ENCODE measurements around the gene GOPC. TPM values are rescaled to one million over a fixed set of nuclear protein-coding genes. Genes with fewer than 3 reads are reported as not detected.
A peak's percentile ranks its signal among the peaks of the same experiment; 100 is the strongest.

The GOPC gene
- total RNA-seq, 4 donors from 2014 or later, result 20.2 to 24.7 (median 22.2) TPM

DNA sequence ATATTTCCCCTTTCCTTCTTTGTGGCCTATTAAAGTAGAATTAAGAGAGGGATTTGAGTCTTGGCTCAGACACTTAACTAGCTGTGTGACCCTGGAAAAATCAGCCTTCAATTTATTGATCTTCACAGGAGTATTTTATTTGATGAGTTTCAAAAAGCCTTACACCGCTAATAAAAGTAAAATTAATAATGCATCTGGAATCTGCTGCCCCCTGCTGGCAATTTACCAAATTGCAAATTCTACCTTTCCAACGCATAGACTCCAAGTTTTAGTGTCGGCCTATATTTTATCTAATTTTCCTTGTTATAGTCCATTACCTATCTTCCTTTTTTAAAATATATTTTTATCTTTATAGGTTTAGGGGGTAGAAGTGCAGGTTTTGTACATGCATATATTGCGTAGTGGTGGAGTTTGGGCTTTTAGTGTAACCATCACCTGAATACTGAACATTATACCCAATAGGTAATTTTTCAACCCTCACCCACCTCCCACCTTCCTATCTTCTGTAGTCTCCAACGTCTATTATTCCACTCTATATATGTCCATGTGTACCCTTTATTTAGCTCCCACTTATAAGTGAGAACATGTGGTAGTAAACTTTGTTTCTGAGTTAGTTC is 46.3 kb downstream of the GOPC start:
- intact Hi-C loops (cut with DNase I; ENCODE audit: low total_unique reads), result loop anchor here (5.0 kb wide), 1 partner anchor 104 kb away; no protein-coding TSS in a partner anchor

GRCh38 chr6:117555262-117555849 is 47.0 kb downstream of the GOPC start:
- intact Hi-C loops (cut with DNase I; ENCODE audit: low total_unique reads), result loop anchor here (5.0 kb wide), 1 partner anchor 103 kb away; no protein-coding TSS in a partner anchor
- 31 to 36% methylated on average over 3 of the region's 3 CpGs for WGBS, 2 donors

More for the DNA sequence above, 46.3 kb downstream of the GOPC start:
- TF ChIP-seq POLR2A (IDR thresholded peaks at IDR 0.05), result no peak
- TF ChIP-seq, protein P1, sequence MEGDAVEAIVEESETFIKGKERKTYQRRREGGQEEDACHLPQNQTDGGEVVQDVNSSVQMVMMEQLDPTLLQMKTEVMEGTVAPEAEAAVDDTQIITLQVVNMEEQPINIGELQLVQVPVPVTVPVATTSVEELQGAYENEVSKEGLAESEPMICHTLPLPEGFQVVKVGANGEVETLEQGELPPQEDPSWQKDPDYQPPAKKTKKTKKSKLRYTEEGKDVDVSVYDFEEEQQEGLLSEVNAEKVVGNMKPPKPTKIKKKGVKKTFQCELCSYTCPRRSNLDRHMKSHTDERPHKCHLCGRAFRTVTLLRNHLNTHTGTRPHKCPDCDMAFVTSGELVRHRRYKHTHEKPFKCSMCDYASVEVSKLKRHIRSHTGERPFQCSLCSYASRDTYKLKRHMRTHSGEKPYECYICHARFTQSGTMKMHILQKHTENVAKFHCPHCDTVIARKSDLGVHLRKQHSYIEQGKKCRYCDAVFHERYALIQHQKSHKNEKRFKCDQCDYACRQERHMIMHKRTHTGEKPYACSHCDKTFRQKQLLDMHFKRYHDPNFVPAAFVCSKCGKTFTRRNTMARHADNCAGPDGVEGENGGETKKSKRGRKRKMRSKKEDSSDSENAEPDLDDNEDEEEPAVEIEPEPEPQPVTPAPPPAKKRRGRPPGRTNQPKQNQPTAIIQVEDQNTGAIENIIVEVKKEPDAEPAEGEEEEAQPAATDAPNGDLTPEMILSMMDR (IDR thresholded peaks at IDR 0.05), result peak in 1 of 3 donors; percentile 74
- WGBS, 2 donors, result 19 to 20% methylated on average over 5 of the region's 5 CpGs
- no peak overlapping the region for H3K4me3 ChIP-seq (ENCODE audit: low read depth, poor library complexity, severe bottlenecking)
- peak; percentile 59 to 89 for DNase-seq (ENCODE audit: low spot score in 2 of 2)

DNA sequence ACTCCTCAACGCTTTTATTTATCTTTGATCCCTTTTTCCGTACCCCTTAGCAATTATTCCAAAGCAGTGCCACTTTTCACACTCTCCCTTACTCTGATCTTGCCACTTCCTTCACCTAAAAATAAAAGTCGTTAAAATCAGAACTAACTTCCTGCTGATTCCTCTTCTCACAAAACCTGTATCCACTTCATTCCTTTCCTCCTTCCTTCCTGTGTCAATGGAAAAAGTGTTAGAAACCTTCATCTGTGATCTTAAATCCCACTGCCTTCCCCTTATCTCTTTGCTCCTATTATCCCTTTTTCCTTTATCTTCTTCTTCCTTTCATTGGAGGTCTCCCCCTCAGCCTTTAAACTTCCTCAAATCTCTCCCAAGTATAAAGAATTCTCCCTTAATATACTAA is 49.2 kb downstream of the GOPC start:
- no peak overlapping the region for H3K4me3 ChIP-seq (ENCODE audit: low read depth, poor library complexity, severe bottlenecking)
- no peak for DNase-seq (ENCODE audit: low spot score in 2 of 2)
- intact Hi-C loops (cut with DNase I; ENCODE audit: low total_unique reads), result no loop called here
- WGBS, 2 donors, result 61 to 63% methylated on average over 3 of the region's 3 CpGs
- TF ChIP-seq, protein P1 (IDR thresholded peaks at IDR 0.05), result no peak
- no peak for TF ChIP-seq POLR2A (IDR thresholded peaks at IDR 0.05)

More at GRCh38 chr6:117555262-117555849, 47.0 kb downstream of the GOPC start:
- DNase-seq (ENCODE audit: low spot score in 2 of 2), result no peak
- no peak overlapping the region for H3K4me3 ChIP-seq (ENCODE audit: low read depth, poor library complexity, severe bottlenecking)
- no peak for TF ChIP-seq POLR2A (IDR thresholded peaks at IDR 0.05)
- TF ChIP-seq, protein P1 (IDR thresholded peaks at IDR 0.05), result no peak

DNA sequence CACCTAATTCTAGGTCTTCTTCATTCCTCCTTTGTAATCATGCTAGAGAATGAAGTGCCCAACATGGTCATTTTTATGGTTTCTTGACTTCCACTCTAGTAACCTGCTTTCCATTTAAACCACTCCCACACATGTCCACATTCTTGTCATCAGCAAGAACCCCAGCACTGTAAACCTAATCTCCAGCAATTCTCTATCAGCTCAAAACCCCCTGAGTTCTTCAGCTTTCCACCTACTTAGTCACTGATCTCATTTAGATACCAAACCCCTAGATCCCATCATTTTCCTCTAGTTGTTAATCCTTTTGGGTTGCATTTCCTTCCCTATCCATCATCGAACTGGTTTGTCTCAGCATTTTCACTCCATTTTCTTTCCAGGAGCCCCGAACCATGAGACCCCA is 49.7 kb downstream of the GOPC start:
- 83 to 84% methylated on average over 2 of the region's 2 CpGs for WGBS, 2 donors
- TF ChIP-seq POLR2A (IDR thresholded peaks at IDR 0.05), result no peak
- TF ChIP-seq, protein P1 (IDR thresholded peaks at IDR 0.05), result no peak
- intact Hi-C loops (cut with DNase I; ENCODE audit: low total_unique reads), result loop anchor here (1.0 kb wide), 1 partner anchor 34 kb away; no protein-coding TSS in a partner anchor
- H3K4me3 ChIP-seq (ENCODE audit: low read depth, poor library complexity, severe bottlenecking), result no peak overlapping the region
- no peak for DNase-seq (ENCODE audit: low spot score in 2 of 2)

DNA sequence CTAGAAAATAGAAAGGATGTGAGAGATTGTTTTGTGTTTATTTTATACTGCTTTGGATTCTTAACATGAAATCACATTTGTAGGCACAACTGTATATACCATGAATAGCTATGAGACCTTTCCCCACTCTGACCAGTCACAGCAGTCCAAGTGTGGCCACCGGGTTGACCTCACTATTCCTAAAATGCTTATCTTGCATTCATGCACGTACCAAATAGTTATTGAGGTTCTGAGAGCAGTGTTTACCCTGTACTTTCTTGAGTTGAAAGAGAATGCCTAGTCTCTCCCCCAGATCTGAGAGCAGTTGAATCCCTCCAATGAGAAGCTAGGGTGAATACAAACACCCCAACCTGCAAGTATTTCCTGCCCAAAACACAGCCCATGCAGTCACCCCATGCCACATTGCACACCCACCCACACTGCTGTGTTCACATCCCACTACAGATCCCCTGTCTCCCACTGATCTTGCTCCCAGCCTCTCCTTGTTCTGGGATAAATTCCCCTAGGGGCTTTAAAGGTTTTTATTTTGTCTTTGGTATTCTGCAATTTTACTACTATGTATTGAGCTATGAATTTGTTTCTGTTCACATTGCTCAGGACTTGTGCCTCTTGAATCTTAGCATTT is 51.6 kb downstream of the GOPC start:
- DNase-seq (ENCODE audit: low spot score in 2 of 2), result no peak
- no peak for TF ChIP-seq POLR2A (IDR thresholded peaks at IDR 0.05)
- TF ChIP-seq, protein P1 (IDR thresholded peaks at IDR 0.05), result no peak
- 84 to 94% methylated on average over 2 of the region's 2 CpGs for WGBS, 2 donors
- intact Hi-C loops (cut with DNase I; ENCODE audit: low total_unique reads), result no loop called here
- H3K4me3 ChIP-seq (ENCODE audit: low read depth, poor library complexity, severe bottlenecking), result no peak overlapping the region
